WTC11 (cell line): ENCODE measurements around the gene ZNF324. TPM values are rescaled to one million over a fixed set of nuclear protein-coding genes. Genes with fewer than 3 reads are reported as not detected.
A peak's percentile ranks its signal among the peaks of the same experiment; 100 is the strongest.

Experiments
- ATAC-seq: fragments of 200-7000 bp; cut with Tn5 transposase; 2 replicates; pipeline ENCODE4 v1.10.0; 2021; ENCODE audit warnings: mild to moderate bottlenecking, moderate library complexity
- CTCF ChIA-PET: fragments of 300-600 bp; sonication (Branson Sonifier 250); formaldehyde crosslinking; loops from one replicate; lab custom pipeline; 2021; ENCODE audit warnings: antibody characterized with exemption; lab: Charles Lee
- POLR2A ChIA-PET: fragments of 350-600 bp; sonication (Branson Sonifier 250); formaldehyde crosslinking; loops from one replicate; lab custom pipeline; 2021; ENCODE audit warnings: antibody characterized with exemption; lab: Charles Lee
- DNase-seq: peaks from one replicate; pipeline ENCODE4 v3.0.0; 2021; ENCODE audit warnings: low spot score
- H3K27ac Mint-ChIP-seq: 2 replicates; pipeline ENCODE4 v1.8.0; 2021; ENCODE audit warnings: mixed read lengths
- H3K27me3 Mint-ChIP-seq: 2 replicates; pipeline ENCODE4 v1.8.0; 2021; ENCODE audit warnings: low read depth, mild to moderate bottlenecking, moderate library complexity, mixed read lengths
- H3K36me3 Mint-ChIP-seq: 2 replicates; pipeline ENCODE4 v1.8.0; 2021; ENCODE audit warnings: mixed read lengths
- H3K4me1 Mint-ChIP-seq: 2 replicates; pipeline ENCODE4 v1.8.0; 2022; ENCODE audit warnings: mixed read lengths
- H3K4me3 Mint-ChIP-seq: 2 replicates; pipeline ENCODE4 v1.8.0; 2021; ENCODE audit warnings: mild to moderate bottlenecking, moderate library complexity, mixed read lengths
- H3K9me3 Mint-ChIP-seq: 2 replicates; pipeline ENCODE4 v1.8.0; 2021; ENCODE audit warnings: mixed read lengths
- CBFB ChIP-seq: sonication (generic); formaldehyde crosslinking; IDR thresholded peaks from 2 replicates; pipeline ENCODE4 v1.8.1; 2022; ENCODE audit warnings: mild to moderate bottlenecking, low read depth, missing genetic modification reagents
- FOXP1 ChIP-seq: sonication (generic); formaldehyde crosslinking; IDR thresholded peaks from 2 replicates; pipeline ENCODE4 v1.8.0; 2022; ENCODE audit warnings: missing genetic modification reagents, mild to moderate bottlenecking, moderate library complexity, borderline replicate concordance
- HMGXB4 ChIP-seq: sonication (generic); formaldehyde crosslinking; IDR thresholded peaks from 2 replicates; pipeline ENCODE4 v1.8.1; 2023; ENCODE audit warnings: mild to moderate bottlenecking, moderate library complexity, missing genetic modification reagents
- MXD4 ChIP-seq: fragments of 250-450 bp; sonication (Bioruptor Pico); IDR thresholded peaks from 2 replicates; pipeline ENCODE4 v1.8.0; 2021; ENCODE audit warnings: mild to moderate bottlenecking, moderate library complexity, borderline replicate concordance
- NFATC4 ChIP-seq: fragments of 250-450 bp; sonication (Bioruptor Pico); IDR thresholded peaks from 2 replicates; pipeline ENCODE4 v1.9.0; 2021; ENCODE audit warnings: mild to moderate bottlenecking
- NR1H2 ChIP-seq: sonication (generic); formaldehyde crosslinking; IDR thresholded peaks from 2 replicates; pipeline ENCODE4 v1.9.0; 2021; ENCODE audit warnings: mild to moderate bottlenecking, moderate library complexity, missing genetic modification reagents
- RORB ChIP-seq: fragments of 250-450 bp; sonication (Bioruptor Pico); IDR thresholded peaks from 2 replicates; pipeline ENCODE4 v1.9.0; 2021; ENCODE audit warnings: mild to moderate bottlenecking
- SMAD3 ChIP-seq: sonication (generic); formaldehyde crosslinking; IDR thresholded peaks from 2 replicates; pipeline ENCODE4 v1.8.0; 2022; ENCODE audit warnings: missing genetic modification reagents, mild to moderate bottlenecking, borderline replicate concordance
- SOX15 ChIP-seq: fragments of 250-450 bp; sonication (Bioruptor Pico); IDR thresholded peaks from 2 replicates; pipeline ENCODE4 v1.9.0; 2021; ENCODE audit warnings: mild to moderate bottlenecking
- ZMAT4 ChIP-seq: fragments of 250-450 bp; sonication (Bioruptor Pico); IDR thresholded peaks from 2 replicates; pipeline ENCODE4 v1.9.0; 2021; ENCODE audit warnings: mild to moderate bottlenecking
- ZNF232 ChIP-seq: sonication (generic); formaldehyde crosslinking; IDR thresholded peaks from 2 replicates; pipeline ENCODE4 v1.8.0; 2022; ENCODE audit warnings: mild to moderate bottlenecking, missing genetic modification reagents
- ZNF281 ChIP-seq: sonication (generic); formaldehyde crosslinking; IDR thresholded peaks from 2 replicates; pipeline ENCODE4 v1.8.0; 2023; ENCODE audit warnings: mild to moderate bottlenecking, missing genetic modification reagents
- ZNF416 ChIP-seq: fragments of 250-450 bp; sonication (Bioruptor Pico); IDR thresholded peaks from 2 replicates; pipeline ENCODE4 v1.9.0; 2021; ENCODE audit warnings: mild to moderate bottlenecking, inconsistent platforms
- ZNF671 ChIP-seq: fragments of 250-450 bp; sonication (Bioruptor Pico); IDR thresholded peaks from 2 replicates; pipeline ENCODE4 v1.8.0; 2021; ENCODE audit warnings: mild to moderate bottlenecking
- total RNA-seq: library from RNA; stranded (reverse); gene quantifications from 3 replicates; pipeline ENCODE4 v1.2.3, GENCODE V29; 2021
- TF ChIP-seq, protein P1 (sequence below): fragments of 200-600 bp; IDR thresholded peaks from 2 replicates; pipeline ENCODE4 v1.8.0; 2022; ENCODE audit warnings: antibody characterized with exemption
- TF ChIP-seq, protein P2 (sequence below): sonication (generic); formaldehyde crosslinking; IDR thresholded peaks from 2 replicates; pipeline ENCODE4 v1.8.1; 2022; ENCODE audit warnings: low read depth, mild to moderate bottlenecking, moderate library complexity, missing genetic modification reagents, borderline replicate concordance
- TF ChIP-seq, protein P3 (sequence below): sonication (generic); formaldehyde crosslinking; IDR thresholded peaks from 2 replicates; pipeline ENCODE4 v1.8.1; 2022; ENCODE audit warnings: low read depth, missing genetic modification reagents, borderline replicate concordance
- TF ChIP-seq, protein P4 (sequence below): sonication (generic); formaldehyde crosslinking; IDR thresholded peaks from 2 replicates; pipeline ENCODE4 v1.8.0; 2022; ENCODE audit warnings: missing genetic modification reagents
- TF ChIP-seq, protein P5 (sequence below): fragments of 250-450 bp; sonication (Bioruptor Pico); IDR thresholded peaks from 2 replicates; pipeline ENCODE4 v1.9.0; 2021; ENCODE audit warnings: mild to moderate bottlenecking

The ZNF324 gene
- total RNA-seq, 1 experiment from 2014 or later = 5.9 TPM

GRCh38 chr19:58476498-58477015 lies 9.7 kb downstream of the ZNF324 start (continued):
- TF ChIP-seq HMGXB4 (CRISPR knock-in tag) (no peak), ZNF671 (CRISPR knock-in tag) (no peak), FOXP1 (peak; percentile 21; the same call in 1 of the 2 replicates), ZNF281 (no peak), ZNF232 (CRISPR knock-in tag) (no peak), SOX15 (CRISPR knock-in tag) (no peak)
- TF ChIP-seq, protein P1, sequence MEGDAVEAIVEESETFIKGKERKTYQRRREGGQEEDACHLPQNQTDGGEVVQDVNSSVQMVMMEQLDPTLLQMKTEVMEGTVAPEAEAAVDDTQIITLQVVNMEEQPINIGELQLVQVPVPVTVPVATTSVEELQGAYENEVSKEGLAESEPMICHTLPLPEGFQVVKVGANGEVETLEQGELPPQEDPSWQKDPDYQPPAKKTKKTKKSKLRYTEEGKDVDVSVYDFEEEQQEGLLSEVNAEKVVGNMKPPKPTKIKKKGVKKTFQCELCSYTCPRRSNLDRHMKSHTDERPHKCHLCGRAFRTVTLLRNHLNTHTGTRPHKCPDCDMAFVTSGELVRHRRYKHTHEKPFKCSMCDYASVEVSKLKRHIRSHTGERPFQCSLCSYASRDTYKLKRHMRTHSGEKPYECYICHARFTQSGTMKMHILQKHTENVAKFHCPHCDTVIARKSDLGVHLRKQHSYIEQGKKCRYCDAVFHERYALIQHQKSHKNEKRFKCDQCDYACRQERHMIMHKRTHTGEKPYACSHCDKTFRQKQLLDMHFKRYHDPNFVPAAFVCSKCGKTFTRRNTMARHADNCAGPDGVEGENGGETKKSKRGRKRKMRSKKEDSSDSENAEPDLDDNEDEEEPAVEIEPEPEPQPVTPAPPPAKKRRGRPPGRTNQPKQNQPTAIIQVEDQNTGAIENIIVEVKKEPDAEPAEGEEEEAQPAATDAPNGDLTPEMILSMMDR = no peak

DNA sequence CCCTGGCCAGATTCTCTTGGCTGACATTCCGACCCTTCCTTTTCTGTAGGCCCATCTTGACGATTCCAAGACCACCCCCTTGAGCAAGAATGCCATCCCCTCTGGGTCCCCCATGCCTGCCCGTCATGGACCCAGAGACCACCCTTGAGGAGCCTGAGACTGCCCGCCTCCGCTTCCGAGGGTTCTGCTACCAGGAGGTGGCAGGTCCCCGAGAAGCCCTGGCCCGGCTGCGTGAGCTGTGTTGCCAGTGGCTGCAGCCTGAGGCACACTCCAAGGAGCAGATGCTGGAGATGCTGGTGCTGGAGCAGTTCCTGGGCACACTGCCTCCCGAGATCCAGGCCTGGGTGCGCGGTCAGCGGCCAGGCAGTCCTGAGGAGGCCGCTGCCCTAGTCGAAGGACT lies 10.2 kb downstream of the ZNF324 start:
- ATAC-seq (no peak), DNase-seq (no peak)
- POLR2A ChIA-PET = interaction anchor here (0.6 kb wide), 1 partner anchor 47 kb away, joined by 6 read pairs; no protein-coding TSS in a partner anchor
- H3K4me3 Mint-ChIP-seq = peak overlapping the region; percentile 89
- peaks cover 9% of the 10 kb centered on the region for H3K4me1 Mint-ChIP-seq
- CTCF ChIA-PET = no interaction called here
- no peaks in the 10 kb centered on the region; the same call in none of the 2 replicates for H3K27me3 Mint-ChIP-seq
- no peaks in the 10 kb centered on the region for H3K36me3 Mint-ChIP-seq
- H3K27ac Mint-ChIP-seq = peak overlapping the region; percentile 50; the same call in 1 of the 2 replicates
- no peaks in the 10 kb centered on the region for H3K9me3 Mint-ChIP-seq
- TF ChIP-seq, protein P2, sequence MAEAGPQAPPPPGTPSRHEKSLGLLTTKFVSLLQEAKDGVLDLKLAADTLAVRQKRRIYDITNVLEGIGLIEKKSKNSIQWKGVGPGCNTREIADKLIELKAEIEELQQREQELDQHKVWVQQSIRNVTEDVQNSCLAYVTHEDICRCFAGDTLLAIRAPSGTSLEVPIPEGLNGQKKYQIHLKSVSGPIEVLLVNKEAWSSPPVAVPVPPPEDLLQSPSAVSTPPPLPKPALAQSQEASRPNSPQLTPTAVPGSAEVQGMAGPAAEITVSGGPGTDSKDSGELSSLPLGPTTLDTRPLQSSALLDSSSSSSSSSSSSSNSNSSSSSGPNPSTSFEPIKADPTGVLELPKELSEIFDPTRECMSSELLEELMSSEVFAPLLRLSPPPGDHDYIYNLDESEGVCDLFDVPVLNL (CRISPR knock-in tag) = no peak
- no peak for TF ChIP-seq MXD4 (CRISPR knock-in tag)
- TF ChIP-seq NFATC4 (CRISPR knock-in tag) = no peak
- TF ChIP-seq ZMAT4 (CRISPR knock-in tag) = no peak
- no peak for TF ChIP-seq RORB (CRISPR knock-in tag)
- TF ChIP-seq ZNF416 (CRISPR knock-in tag) = no peak
- TF ChIP-seq NR1H2 (CRISPR knock-in tag) = no peak
- TF ChIP-seq, protein P3, sequence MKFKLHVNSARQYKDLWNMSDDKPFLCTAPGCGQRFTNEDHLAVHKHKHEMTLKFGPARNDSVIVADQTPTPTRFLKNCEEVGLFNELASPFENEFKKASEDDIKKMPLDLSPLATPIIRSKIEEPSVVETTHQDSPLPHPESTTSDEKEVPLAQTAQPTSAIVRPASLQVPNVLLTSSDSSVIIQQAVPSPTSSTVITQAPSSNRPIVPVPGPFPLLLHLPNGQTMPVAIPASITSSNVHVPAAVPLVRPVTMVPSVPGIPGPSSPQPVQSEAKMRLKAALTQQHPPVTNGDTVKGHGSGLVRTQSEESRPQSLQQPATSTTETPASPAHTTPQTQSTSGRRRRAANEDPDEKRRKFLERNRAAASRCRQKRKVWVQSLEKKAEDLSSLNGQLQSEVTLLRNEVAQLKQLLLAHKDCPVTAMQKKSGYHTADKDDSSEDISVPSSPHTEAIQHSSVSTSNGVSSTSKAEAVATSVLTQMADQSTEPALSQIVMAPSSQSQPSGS (CRISPR knock-in tag) = no peak
- TF ChIP-seq, protein P4, sequence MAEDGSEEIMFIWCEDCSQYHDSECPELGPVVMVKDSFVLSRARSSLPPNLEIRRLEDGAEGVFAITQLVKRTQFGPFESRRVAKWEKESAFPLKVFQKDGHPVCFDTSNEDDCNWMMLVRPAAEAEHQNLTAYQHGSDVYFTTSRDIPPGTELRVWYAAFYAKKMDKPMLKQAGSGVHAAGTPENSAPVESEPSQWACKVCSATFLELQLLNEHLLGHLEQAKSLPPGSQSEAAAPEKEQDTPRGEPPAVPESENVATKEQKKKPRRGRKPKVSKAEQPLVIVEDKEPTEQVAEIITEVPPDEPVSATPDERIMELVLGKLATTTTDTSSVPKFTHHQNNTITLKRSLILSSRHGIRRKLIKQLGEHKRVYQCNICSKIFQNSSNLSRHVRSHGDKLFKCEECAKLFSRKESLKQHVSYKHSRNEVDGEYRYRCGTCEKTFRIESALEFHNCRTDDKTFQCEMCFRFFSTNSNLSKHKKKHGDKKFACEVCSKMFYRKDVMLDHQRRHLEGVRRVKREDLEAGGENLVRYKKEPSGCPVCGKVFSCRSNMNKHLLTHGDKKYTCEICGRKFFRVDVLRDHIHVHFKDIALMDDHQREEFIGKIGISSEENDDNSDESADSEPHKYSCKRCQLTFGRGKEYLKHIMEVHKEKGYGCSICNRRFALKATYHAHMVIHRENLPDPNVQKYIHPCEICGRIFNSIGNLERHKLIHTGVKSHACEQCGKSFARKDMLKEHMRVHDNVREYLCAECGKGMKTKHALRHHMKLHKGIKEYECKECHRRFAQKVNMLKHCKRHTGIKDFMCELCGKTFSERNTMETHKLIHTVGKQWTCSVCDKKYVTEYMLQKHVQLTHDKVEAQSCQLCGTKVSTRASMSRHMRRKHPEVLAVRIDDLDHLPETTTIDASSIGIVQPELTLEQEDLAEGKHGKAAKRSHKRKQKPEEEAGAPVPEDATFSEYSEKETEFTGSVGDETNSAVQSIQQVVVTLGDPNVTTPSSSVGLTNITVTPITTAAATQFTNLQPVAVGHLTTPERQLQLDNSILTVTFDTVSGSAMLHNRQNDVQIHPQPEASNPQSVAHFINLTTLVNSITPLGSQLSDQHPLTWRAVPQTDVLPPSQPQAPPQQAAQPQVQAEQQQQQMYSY (CRISPR knock-in tag) = no peak
- TF ChIP-seq, protein P5, sequence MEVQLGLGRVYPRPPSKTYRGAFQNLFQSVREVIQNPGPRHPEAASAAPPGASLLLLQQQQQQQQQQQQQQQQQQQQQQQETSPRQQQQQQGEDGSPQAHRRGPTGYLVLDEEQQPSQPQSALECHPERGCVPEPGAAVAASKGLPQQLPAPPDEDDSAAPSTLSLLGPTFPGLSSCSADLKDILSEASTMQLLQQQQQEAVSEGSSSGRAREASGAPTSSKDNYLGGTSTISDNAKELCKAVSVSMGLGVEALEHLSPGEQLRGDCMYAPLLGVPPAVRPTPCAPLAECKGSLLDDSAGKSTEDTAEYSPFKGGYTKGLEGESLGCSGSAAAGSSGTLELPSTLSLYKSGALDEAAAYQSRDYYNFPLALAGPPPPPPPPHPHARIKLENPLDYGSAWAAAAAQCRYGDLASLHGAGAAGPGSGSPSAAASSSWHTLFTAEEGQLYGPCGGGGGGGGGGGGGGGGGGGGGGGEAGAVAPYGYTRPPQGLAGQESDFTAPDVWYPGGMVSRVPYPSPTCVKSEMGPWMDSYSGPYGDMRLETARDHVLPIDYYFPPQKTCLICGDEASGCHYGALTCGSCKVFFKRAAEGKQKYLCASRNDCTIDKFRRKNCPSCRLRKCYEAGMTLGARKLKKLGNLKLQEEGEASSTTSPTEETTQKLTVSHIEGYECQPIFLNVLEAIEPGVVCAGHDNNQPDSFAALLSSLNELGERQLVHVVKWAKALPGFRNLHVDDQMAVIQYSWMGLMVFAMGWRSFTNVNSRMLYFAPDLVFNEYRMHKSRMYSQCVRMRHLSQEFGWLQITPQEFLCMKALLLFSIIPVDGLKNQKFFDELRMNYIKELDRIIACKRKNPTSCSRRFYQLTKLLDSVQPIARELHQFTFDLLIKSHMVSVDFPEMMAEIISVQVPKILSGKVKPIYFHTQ (CRISPR knock-in tag) = no peak
- no peak for TF ChIP-seq SMAD3 (CRISPR knock-in tag)
- TF ChIP-seq CBFB = no peak
